ENCODE results near the gene NXNL1.

- TF ChIP-seq YY1 (IDR thresholded peaks at IDR 0.05; ENCODE audit: insufficient read depth, insufficient read length), result no peak
- TF ChIP-seq SUZ12 (IDR thresholded peaks at IDR 0.05; ENCODE audit: extremely low read depth, insufficient read depth, insufficient read length), result no peak
These were observed 44.5 kb upstream of the NXNL1 start for GRCh38 chr19:17505223-17505622.

Measured in NT2/D1 (cell line).